Neural progenitor cell (in vitro differentiated cells): ENCODE measurements around the gene PIK3CB. TPM values are rescaled to one million over a fixed set of nuclear protein-coding genes. Genes with fewer than 3 reads are reported as not detected.
"Not testable (repeated sequence)": the region's sequence is repeated elsewhere in the genome, so short reads cannot be mapped to it uniquely, and the experiment has no call there.

Experiments used
- DNase-seq: peaks from one replicate; pipeline ENCODE4 v3.0.0-alpha.2; 2016; ENCODE audit warnings: low spot score
- H2AFZ ChIP-seq: fragments of 200-600 bp; sonication (generic); replicated peaks from 2 replicates; pipeline ENCODE4 v1.6.1; 2016; ENCODE audit warnings: antibody characterized with exemption
- H3F3A ChIP-seq: fragments of 200-600 bp; sonication (generic); 2 replicates; pipeline ENCODE4 v1.6.1; 2016; ENCODE audit warnings: antibody characterized with exemption, low read depth
- H3K27ac ChIP-seq: fragments of 200-600 bp; sonication (generic); 2 replicates; pipeline ENCODE4 v1.5.1; 2016; ENCODE audit warnings: mild to moderate bottlenecking
- H3K27me3 ChIP-seq: fragments of 200-600 bp; sonication (generic); 2 replicates; pipeline ENCODE4 v1.6.1; 2016; ENCODE audit warnings: mild to moderate bottlenecking, moderate library complexity
- H3K36me3 ChIP-seq: fragments of 200-600 bp; sonication (generic); 2 replicates; pipeline ENCODE4 v1.5.1; 2016
- H3K4me1 ChIP-seq: fragments of 200-600 bp; sonication (generic); 2 replicates; pipeline ENCODE4 v1.6.1; 2016; ENCODE audit warnings: mixed run types
- H3K4me2 ChIP-seq: fragments of 200-600 bp; sonication (generic); 2 replicates; pipeline ENCODE4 v1.6.1; 2016
- H3K4me3 ChIP-seq: fragments of 200-600 bp; sonication (generic); 2 replicates; pipeline ENCODE4 v1.5.1; 2016
- H3K79me2 ChIP-seq: fragments of 200-600 bp; sonication (generic); 2 replicates; pipeline ENCODE4 v1.6.1; 2016; ENCODE audit warnings: low read depth
- H3K9ac ChIP-seq: fragments of 200-600 bp; sonication (generic); 2 replicates; pipeline ENCODE4 v1.6.1; 2016
- H3K9me3 ChIP-seq: fragments of 200-600 bp; sonication (generic); 2 replicates; pipeline ENCODE4 v1.5.1; 2016; ENCODE audit warnings: low read depth
- H4K20me1 ChIP-seq: fragments of 200-600 bp; sonication (generic); 2 replicates; pipeline ENCODE4 v1.6.1; 2016; ENCODE audit warnings: low read depth
- H3K27ac Mint-ChIP-seq: 3 replicates; pipeline ENCODE4 v1.8.0; 2021; ENCODE audit warnings: mixed read lengths
- H3K27me3 Mint-ChIP-seq: 2 replicates; pipeline ENCODE4 v1.8.0; 2022; ENCODE audit warnings: low read depth, mild to moderate bottlenecking, inconsistent platforms, moderate library complexity, mixed read lengths; ENCODE audit not compliant: insufficient read depth
- H3K36me3 Mint-ChIP-seq: 3 replicates; pipeline ENCODE4 v1.8.0; 2021; ENCODE audit warnings: mixed read lengths
- H3K4me1 Mint-ChIP-seq: 3 replicates; pipeline ENCODE4 v1.8.0; 2021; ENCODE audit warnings: mixed read lengths
- H3K4me3 Mint-ChIP-seq: 3 replicates; pipeline ENCODE4 v1.8.0; 2021; ENCODE audit warnings: mild to moderate bottlenecking, moderate library complexity, mixed read lengths
- H3K9me3 Mint-ChIP-seq: 3 replicates; pipeline ENCODE4 v1.8.0; 2020; ENCODE audit warnings: mixed read lengths
- EZH2 ChIP-seq: fragments of 200-600 bp; sonication (generic); IDR thresholded peaks from 2 replicates; pipeline ENCODE4 v1.6.1; 2017; ENCODE audit warnings: antibody characterized with exemption, mild to moderate bottlenecking, moderate library complexity
- EZH2phosphoT487 ChIP-seq: fragments of 200-600 bp; sonication (generic); IDR thresholded peaks from 2 replicates; pipeline ENCODE4 v1.6.1; 2017; ENCODE audit warnings: antibody characterized with exemption
- total RNA-seq: library from RNA; depleted of rRNA; stranded (reverse); fragments of >200 nt; gene quantifications from 2 replicates; pipeline ENCODE4 v1.2.3, GENCODE V29; 2015; ENCODE audit warnings: low replicate concordance
- TF ChIP-seq, protein P1 (sequence below): fragments of 200-600 bp; sonication (generic); IDR thresholded peaks from 2 replicates; pipeline ENCODE4 v1.5.1; 2017; ENCODE audit warnings: antibody characterized with exemption, mild to moderate bottlenecking

The PIK3CB gene
- total RNA-seq, 1 donor from 2014 or later: 17.7 TPM

DNA sequence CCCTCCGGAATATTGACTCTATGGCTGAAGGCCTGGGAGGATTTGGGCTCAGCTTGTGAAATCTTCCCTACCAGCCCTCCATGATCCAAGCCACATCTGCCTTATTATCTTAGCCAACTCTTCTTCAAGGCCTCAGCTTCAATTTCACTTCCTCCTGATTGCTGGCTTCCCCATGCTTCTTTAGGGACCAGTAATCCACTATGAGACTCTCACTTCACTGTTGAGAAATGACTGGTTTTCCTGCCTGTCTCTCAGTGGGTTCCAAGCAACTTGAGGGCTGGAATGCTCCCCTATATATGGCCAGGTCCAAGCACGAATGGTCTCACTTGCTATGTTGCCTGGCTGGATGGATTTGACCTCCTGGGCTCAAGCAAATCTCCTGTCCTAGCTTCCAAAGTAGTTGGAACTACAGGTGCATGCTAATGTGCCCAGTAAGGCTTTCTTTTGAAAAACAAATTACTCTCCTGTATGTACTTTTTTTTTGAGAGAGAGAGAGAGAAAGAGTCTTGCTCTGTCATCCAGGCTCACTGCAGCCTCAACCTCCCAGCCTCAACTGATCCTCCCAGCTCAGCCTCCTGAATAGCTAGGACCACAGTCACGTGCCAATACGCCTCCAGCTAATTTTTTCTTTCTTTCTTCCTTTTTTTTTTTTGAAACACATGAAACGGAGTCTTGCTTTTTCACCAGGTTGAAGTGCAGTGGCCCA is 7.9 kb upstream of the PIK3CB start:
- H3K4me1 Mint-ChIP-seq: peaks cover 3% of the 10 kb centered on the region
- no peaks in the 10 kb centered on the region for H4K20me1 ChIP-seq
- TF ChIP-seq EZH2: no peak
- no peak for TF ChIP-seq EZH2phosphoT487
- TF ChIP-seq, protein P1, sequence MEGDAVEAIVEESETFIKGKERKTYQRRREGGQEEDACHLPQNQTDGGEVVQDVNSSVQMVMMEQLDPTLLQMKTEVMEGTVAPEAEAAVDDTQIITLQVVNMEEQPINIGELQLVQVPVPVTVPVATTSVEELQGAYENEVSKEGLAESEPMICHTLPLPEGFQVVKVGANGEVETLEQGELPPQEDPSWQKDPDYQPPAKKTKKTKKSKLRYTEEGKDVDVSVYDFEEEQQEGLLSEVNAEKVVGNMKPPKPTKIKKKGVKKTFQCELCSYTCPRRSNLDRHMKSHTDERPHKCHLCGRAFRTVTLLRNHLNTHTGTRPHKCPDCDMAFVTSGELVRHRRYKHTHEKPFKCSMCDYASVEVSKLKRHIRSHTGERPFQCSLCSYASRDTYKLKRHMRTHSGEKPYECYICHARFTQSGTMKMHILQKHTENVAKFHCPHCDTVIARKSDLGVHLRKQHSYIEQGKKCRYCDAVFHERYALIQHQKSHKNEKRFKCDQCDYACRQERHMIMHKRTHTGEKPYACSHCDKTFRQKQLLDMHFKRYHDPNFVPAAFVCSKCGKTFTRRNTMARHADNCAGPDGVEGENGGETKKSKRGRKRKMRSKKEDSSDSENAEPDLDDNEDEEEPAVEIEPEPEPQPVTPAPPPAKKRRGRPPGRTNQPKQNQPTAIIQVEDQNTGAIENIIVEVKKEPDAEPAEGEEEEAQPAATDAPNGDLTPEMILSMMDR: no peak
- H3K27me3 Mint-ChIP-seq: peaks cover 6% of the 10 kb centered on the region
- no peaks in the 10 kb centered on the region for H3K9me3 ChIP-seq
- DNase-seq: no peak
- peaks cover 20% of the 10 kb centered on the region for H3K4me1 ChIP-seq
- H3K27ac ChIP-seq: no peak overlapping the region
- H3K9ac ChIP-seq: no peak overlapping the region
- H3K27me3 ChIP-seq: no peaks in the 10 kb centered on the region
- H3K9me3 Mint-ChIP-seq: no peaks in the 10 kb centered on the region
- H3K36me3 ChIP-seq: no peaks in the 10 kb centered on the region
- H3K79me2 ChIP-seq: no peaks in the 10 kb centered on the region
- no peak overlapping the region for H3K4me3 Mint-ChIP-seq
- peak overlapping the region; percentile 54 for H3K27ac Mint-ChIP-seq
- no peak overlapping the region for H3K4me2 ChIP-seq
- no peak overlapping the region for H2AFZ ChIP-seq
- peaks cover 31% of the 10 kb centered on the region for H3F3A ChIP-seq
- H3K36me3 Mint-ChIP-seq: no peaks in the 10 kb centered on the region
- no peak overlapping the region for H3K4me3 ChIP-seq

DNA sequence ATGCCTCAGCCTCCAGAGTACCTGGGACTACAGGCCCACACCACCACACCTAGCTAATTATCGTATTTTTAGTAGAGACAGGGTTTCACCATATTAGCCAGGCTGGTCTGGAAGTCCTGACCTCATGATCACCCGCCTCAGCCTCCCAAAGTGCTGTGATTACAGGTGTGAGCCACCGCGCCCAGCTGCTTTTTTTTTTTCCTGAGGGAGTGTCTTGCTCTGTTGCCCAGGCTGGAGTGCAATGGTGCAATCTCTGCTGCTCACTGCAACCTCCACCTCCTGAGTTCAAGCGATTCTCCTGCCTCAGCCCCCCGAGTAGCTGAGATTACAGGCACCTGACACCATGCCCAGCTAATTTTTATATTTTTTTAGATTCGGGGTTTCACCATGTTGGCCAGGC is 3.7 kb upstream of the PIK3CB start:
- H3K27me3 Mint-ChIP-seq, H3K79me2 ChIP-seq, H3K9ac ChIP-seq, H3K9me3 Mint-ChIP-seq, H3K9me3 ChIP-seq, H2AFZ ChIP-seq, H3K4me3 Mint-ChIP-seq, H3K27ac Mint-ChIP-seq, H3K36me3 Mint-ChIP-seq, H3K27ac ChIP-seq, H3K4me2 ChIP-seq, H3K27me3 ChIP-seq, H3K4me3 ChIP-seq, H3K36me3 ChIP-seq, DNase-seq, H4K20me1 ChIP-seq: not testable (repeated sequence)
- Histone ChIP-seq H3F3A (peaks cover 35% of the 10 kb centered on the region), H3K4me1 (peaks cover 10% of the 10 kb centered on the region)
- peaks cover 11% of the 10 kb centered on the region for H3K4me1 Mint-ChIP-seq

DNA sequence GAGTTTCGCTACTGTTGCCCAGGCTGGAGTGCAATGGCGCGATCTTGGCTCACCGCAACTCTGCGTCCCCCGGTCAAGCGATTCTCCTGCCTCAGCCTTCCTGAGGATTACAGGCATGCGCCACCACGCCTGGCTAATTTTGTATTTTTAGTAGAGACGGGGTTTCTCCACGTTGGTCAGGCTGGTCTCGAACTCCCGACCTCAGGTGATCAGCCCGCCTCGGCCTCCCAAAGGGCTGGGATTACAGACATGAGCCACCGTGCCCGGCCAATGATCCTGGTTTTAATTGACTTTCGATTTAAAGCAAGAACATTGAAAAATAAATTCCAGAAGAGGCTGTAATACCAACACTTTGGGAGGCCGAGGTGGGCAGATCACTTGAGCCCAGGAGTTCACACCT is 1.1 kb upstream of the PIK3CB start:
- H4K20me1 ChIP-seq, H3K27ac Mint-ChIP-seq, H3K9me3 ChIP-seq, H3K27me3 ChIP-seq, H3K9ac ChIP-seq, H2AFZ ChIP-seq, H3K36me3 ChIP-seq, H3K36me3 Mint-ChIP-seq, H3K27me3 Mint-ChIP-seq, DNase-seq, H3K9me3 Mint-ChIP-seq: not testable (repeated sequence)
- peak overlapping the region; percentile 97 for H3K27ac ChIP-seq
- peaks cover 30% of the 10 kb centered on the region for H3F3A ChIP-seq
- peaks cover 34% of the 10 kb centered on the region for H3K79me2 ChIP-seq
- peaks cover 13% of the 10 kb centered on the region for H3K4me1 Mint-ChIP-seq
- H3K4me1 ChIP-seq: peaks cover 12% of the 10 kb centered on the region
- peak overlapping the region; percentile 95 for H3K4me3 ChIP-seq
- peak overlapping the region; percentile 79 for H3K4me2 ChIP-seq
- H3K4me3 Mint-ChIP-seq: peak overlapping the region; percentile 90

GRCh38 chr3:138835397-138835757 is 649 bp upstream of the PIK3CB start:
- peaks cover 13% of the 10 kb centered on the region for H3K4me1 Mint-ChIP-seq
- no peak for DNase-seq
- H3K27me3 ChIP-seq: no peaks in the 10 kb centered on the region
- peak overlapping the region; percentile 61 for H3K9ac ChIP-seq
- peaks cover 4% of the 10 kb centered on the region for H3K9me3 Mint-ChIP-seq
- peaks cover 6% of the 10 kb centered on the region for H3K27me3 Mint-ChIP-seq
- H3K4me3 ChIP-seq: peak overlapping the region; percentile 95
- H3K36me3 ChIP-seq: no peaks in the 10 kb centered on the region
- H3K4me3 Mint-ChIP-seq: peak overlapping the region; percentile 90
- peaks cover 39% of the 10 kb centered on the region for H3K79me2 ChIP-seq
- peak overlapping the region; percentile 79 for H3K4me2 ChIP-seq
- peaks cover 30% of the 10 kb centered on the region for H3F3A ChIP-seq
- peak overlapping the region; percentile 63 for H2AFZ ChIP-seq
- peaks cover 12% of the 10 kb centered on the region for H3K4me1 ChIP-seq
- H3K36me3 Mint-ChIP-seq: peaks cover 11% of the 10 kb centered on the region
- no peaks in the 10 kb centered on the region for H3K9me3 ChIP-seq
- H3K27ac Mint-ChIP-seq: peak overlapping the region; percentile 94
- H4K20me1 ChIP-seq: peaks cover 8% of the 10 kb centered on the region
- TF ChIP-seq EZH2phosphoT487: no peak
- no peak for TF ChIP-seq EZH2
- TF ChIP-seq, protein P1: no peak
- H3K27ac ChIP-seq: peak overlapping the region; percentile 97
